WTC11 (cell line): Measurements from ENCODE around the gene ABHD3. TPM values are rescaled to one million over a fixed set of nuclear protein-coding genes. Genes with fewer than 3 reads are reported as not detected.

Experiments
- FOXJ3 ChIP-seq: sonication (generic); formaldehyde crosslinking; IDR thresholded peaks from 2 replicates; pipeline ENCODE4 v1.9.0; 2021; ENCODE audit warnings: missing genetic modification reagents, mild to moderate bottlenecking, borderline replicate concordance
- FOXP1 ChIP-seq: sonication (generic); formaldehyde crosslinking; IDR thresholded peaks from 2 replicates; pipeline ENCODE4 v1.8.0; 2022; ENCODE audit warnings: missing genetic modification reagents, mild to moderate bottlenecking, moderate library complexity, borderline replicate concordance
- GTF2I ChIP-seq: fragments of 250-450 bp; sonication (Bioruptor Pico); conservative IDR thresholded peaks from 2 replicates; pipeline ENCODE4 v1.4.0; 2021; ENCODE audit warnings: mild to moderate bottlenecking
- JUN ChIP-seq: sonication (generic); formaldehyde crosslinking; IDR thresholded peaks from 2 replicates; pipeline ENCODE4 v1.8.0; 2023; ENCODE audit warnings: mild to moderate bottlenecking, missing genetic modification reagents
- MXD4 ChIP-seq: fragments of 250-450 bp; sonication (Bioruptor Pico); IDR thresholded peaks from 2 replicates; pipeline ENCODE4 v1.8.0; 2021; ENCODE audit warnings: mild to moderate bottlenecking, moderate library complexity, borderline replicate concordance
- NFATC4 ChIP-seq: fragments of 250-450 bp; sonication (Bioruptor Pico); IDR thresholded peaks from 2 replicates; pipeline ENCODE4 v1.9.0; 2021; ENCODE audit warnings: mild to moderate bottlenecking
- NFE2L1 ChIP-seq: sonication (generic); formaldehyde crosslinking; IDR thresholded peaks from 2 replicates; pipeline ENCODE4 v1.8.1; 2023; ENCODE audit warnings: missing genetic modification reagents
- NR1H2 ChIP-seq: sonication (generic); formaldehyde crosslinking; IDR thresholded peaks from 2 replicates; pipeline ENCODE4 v1.9.0; 2021; ENCODE audit warnings: mild to moderate bottlenecking, moderate library complexity, missing genetic modification reagents
- SMAD3 ChIP-seq: sonication (generic); formaldehyde crosslinking; IDR thresholded peaks from 2 replicates; pipeline ENCODE4 v1.8.0; 2022; ENCODE audit warnings: missing genetic modification reagents, mild to moderate bottlenecking, borderline replicate concordance
- SMAD4 ChIP-seq: sonication (generic); formaldehyde crosslinking; IDR thresholded peaks from 2 replicates; pipeline ENCODE4 v1.8.0; 2022; ENCODE audit warnings: mild to moderate bottlenecking, missing genetic modification reagents
- TEAD1 ChIP-seq: sonication (generic); formaldehyde crosslinking; IDR thresholded peaks from 2 replicates; pipeline ENCODE4 v1.8.0; 2022; ENCODE audit warnings: mild to moderate bottlenecking, missing genetic modification reagents
- TEAD4 ChIP-seq: sonication (generic); formaldehyde crosslinking; IDR thresholded peaks from 2 replicates; pipeline ENCODE4 v1.8.0; 2022; ENCODE audit warnings: mild to moderate bottlenecking, missing genetic modification reagents
- ZNF138 ChIP-seq: sonication (generic); formaldehyde crosslinking; conservative IDR thresholded peaks from 2 replicates; pipeline ENCODE4 v1.8.1; 2022; ENCODE audit warnings: mild to moderate bottlenecking, moderate library complexity, missing genetic modification reagents
- ZNF396 ChIP-seq: fragments of 250-450 bp; sonication (Bioruptor Pico); IDR thresholded peaks from 2 replicates; pipeline ENCODE4 v1.8.0; 2021; ENCODE audit warnings: mild to moderate bottlenecking, moderate library complexity, borderline replicate concordance
- total RNA-seq: library from RNA; stranded (reverse); gene quantifications from 3 replicates; pipeline ENCODE4 v1.2.3, GENCODE V29; 2021
- TF ChIP-seq, protein P1 (sequence below): sonication (generic); formaldehyde crosslinking; IDR thresholded peaks from 2 replicates; pipeline ENCODE4 v1.8.1; 2022; ENCODE audit warnings: mild to moderate bottlenecking, moderate library complexity, missing genetic modification reagents
- TF ChIP-seq, protein P2 (sequence below): fragments of 200-600 bp; IDR thresholded peaks from 2 replicates; pipeline ENCODE4 v1.8.0; 2022; ENCODE audit warnings: antibody characterized with exemption
- TF ChIP-seq, protein P3 (sequence below): sonication (generic); formaldehyde crosslinking; IDR thresholded peaks from 2 replicates; pipeline ENCODE4 v1.8.0; 2022; ENCODE audit warnings: missing genetic modification reagents
- TF ChIP-seq, protein P4 (sequence below): sonication (generic); formaldehyde crosslinking; IDR thresholded peaks from 2 replicates; pipeline ENCODE4 v1.8.1; 2022; ENCODE audit warnings: low read depth, mild to moderate bottlenecking, moderate library complexity, missing genetic modification reagents, borderline replicate concordance
- TF ChIP-seq, protein P5 (sequence below): fragments of 250-450 bp; sonication (Bioruptor Pico); IDR thresholded peaks from 2 replicates; pipeline ENCODE4 v1.8.0; 2021; ENCODE audit warnings: mild to moderate bottlenecking
- TF ChIP-seq, protein P6 (sequence below): sonication (generic); formaldehyde crosslinking; IDR thresholded peaks from 2 replicates; pipeline ENCODE4 v1.8.1; 2023; ENCODE audit warnings: mild to moderate bottlenecking, missing genetic modification reagents, moderate library complexity
- TF ChIP-seq, protein P7 (sequence below): fragments of 250-450 bp; sonication (Bioruptor Pico); IDR thresholded peaks from 2 replicates; pipeline ENCODE4 v1.9.0; 2021; ENCODE audit warnings: moderate library complexity, mild to moderate bottlenecking, inconsistent platforms, borderline replicate concordance
- TF ChIP-seq, protein P8 (sequence below): sonication (generic); formaldehyde crosslinking; IDR thresholded peaks from 2 replicates; pipeline ENCODE4 v1.8.1; 2023; ENCODE audit warnings: mild to moderate bottlenecking, missing genetic modification reagents
- TF ChIP-seq, protein P9 (sequence below): sonication (generic); formaldehyde crosslinking; IDR thresholded peaks from 2 replicates; pipeline ENCODE4 v1.8.0; 2022; ENCODE audit warnings: mild to moderate bottlenecking, missing genetic modification reagents
- TF ChIP-seq, protein P10 (sequence below): fragments of 250-450 bp; sonication (Bioruptor Pico); IDR thresholded peaks from 2 replicates; pipeline ENCODE4 v1.9.0; 2021; ENCODE audit warnings: mild to moderate bottlenecking

Gene ABHD3
- total RNA-seq, 1 experiment from 2014 or later: 11.1 TPM

DNA sequence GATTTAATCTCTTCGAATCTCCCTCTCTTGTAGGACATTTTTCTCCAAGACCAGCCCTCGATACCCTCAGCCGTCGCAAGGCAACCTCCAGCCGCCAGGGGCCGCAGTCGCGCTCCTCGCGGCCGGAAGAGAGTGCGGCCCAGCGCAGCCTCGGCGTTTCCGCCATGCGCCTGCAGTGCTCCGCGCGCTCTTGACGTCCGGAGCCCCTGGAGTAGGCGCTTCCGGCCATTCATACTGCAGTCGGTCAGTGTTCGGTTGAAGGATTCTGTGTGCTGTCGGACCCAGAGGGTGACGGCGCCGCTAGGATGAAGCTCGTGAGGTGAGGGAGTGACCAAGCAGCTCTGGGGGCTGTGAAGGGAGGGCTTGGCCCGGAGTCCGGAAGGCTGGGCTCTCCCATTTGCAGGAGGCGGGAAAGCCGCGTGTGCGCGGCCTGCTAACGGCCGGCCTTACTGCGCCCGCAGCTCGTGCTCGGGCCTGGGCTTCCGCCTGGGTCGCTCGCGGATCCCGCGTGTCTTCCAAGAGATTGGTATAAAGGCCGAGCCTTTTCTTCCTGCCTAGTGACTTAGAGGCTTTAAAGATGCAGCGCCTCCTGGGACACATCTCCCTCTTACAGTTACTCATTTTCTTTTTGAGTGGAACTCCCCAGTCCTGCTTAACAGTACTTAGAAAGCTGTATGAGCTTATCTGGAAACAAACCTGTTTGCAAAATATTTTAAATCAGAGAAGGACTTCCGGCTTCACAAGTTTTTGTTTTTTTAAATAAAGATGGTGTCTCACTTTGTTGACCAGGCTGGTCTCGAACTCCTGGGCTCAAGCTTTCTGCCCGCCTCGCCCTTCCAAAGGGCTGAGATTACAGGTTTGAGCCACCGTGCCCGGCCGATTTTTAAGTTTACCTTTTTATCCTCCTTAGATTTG is 92.2 kb downstream of the ABHD3 start, which contains the start of gene SNRPD1 (continued):
- TF ChIP-seq, protein P1, sequence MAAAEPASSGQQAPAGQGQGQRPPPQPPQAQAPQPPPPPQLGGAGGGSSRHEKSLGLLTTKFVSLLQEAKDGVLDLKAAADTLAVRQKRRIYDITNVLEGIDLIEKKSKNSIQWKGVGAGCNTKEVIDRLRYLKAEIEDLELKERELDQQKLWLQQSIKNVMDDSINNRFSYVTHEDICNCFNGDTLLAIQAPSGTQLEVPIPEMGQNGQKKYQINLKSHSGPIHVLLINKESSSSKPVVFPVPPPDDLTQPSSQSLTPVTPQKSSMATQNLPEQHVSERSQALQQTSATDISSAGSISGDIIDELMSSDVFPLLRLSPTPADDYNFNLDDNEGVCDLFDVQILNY (CRISPR knock-in tag): peak; percentile 93
- no peak for TF ChIP-seq ZNF396 (CRISPR knock-in tag)
- TF ChIP-seq, protein P2, sequence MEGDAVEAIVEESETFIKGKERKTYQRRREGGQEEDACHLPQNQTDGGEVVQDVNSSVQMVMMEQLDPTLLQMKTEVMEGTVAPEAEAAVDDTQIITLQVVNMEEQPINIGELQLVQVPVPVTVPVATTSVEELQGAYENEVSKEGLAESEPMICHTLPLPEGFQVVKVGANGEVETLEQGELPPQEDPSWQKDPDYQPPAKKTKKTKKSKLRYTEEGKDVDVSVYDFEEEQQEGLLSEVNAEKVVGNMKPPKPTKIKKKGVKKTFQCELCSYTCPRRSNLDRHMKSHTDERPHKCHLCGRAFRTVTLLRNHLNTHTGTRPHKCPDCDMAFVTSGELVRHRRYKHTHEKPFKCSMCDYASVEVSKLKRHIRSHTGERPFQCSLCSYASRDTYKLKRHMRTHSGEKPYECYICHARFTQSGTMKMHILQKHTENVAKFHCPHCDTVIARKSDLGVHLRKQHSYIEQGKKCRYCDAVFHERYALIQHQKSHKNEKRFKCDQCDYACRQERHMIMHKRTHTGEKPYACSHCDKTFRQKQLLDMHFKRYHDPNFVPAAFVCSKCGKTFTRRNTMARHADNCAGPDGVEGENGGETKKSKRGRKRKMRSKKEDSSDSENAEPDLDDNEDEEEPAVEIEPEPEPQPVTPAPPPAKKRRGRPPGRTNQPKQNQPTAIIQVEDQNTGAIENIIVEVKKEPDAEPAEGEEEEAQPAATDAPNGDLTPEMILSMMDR: peak; percentile 79
- TF ChIP-seq MXD4: no peak
- peak; percentile 56; the same call in 1 of the 2 replicates for TF ChIP-seq JUN
- TF ChIP-seq, protein P3, sequence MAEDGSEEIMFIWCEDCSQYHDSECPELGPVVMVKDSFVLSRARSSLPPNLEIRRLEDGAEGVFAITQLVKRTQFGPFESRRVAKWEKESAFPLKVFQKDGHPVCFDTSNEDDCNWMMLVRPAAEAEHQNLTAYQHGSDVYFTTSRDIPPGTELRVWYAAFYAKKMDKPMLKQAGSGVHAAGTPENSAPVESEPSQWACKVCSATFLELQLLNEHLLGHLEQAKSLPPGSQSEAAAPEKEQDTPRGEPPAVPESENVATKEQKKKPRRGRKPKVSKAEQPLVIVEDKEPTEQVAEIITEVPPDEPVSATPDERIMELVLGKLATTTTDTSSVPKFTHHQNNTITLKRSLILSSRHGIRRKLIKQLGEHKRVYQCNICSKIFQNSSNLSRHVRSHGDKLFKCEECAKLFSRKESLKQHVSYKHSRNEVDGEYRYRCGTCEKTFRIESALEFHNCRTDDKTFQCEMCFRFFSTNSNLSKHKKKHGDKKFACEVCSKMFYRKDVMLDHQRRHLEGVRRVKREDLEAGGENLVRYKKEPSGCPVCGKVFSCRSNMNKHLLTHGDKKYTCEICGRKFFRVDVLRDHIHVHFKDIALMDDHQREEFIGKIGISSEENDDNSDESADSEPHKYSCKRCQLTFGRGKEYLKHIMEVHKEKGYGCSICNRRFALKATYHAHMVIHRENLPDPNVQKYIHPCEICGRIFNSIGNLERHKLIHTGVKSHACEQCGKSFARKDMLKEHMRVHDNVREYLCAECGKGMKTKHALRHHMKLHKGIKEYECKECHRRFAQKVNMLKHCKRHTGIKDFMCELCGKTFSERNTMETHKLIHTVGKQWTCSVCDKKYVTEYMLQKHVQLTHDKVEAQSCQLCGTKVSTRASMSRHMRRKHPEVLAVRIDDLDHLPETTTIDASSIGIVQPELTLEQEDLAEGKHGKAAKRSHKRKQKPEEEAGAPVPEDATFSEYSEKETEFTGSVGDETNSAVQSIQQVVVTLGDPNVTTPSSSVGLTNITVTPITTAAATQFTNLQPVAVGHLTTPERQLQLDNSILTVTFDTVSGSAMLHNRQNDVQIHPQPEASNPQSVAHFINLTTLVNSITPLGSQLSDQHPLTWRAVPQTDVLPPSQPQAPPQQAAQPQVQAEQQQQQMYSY (CRISPR knock-in tag): 0 out of 2 replicates have a peak, but pooled peaks have one; percentile 11
- TF ChIP-seq SMAD4: peak; percentile 86
- peak; percentile 87 for TF ChIP-seq FOXP1 (CRISPR knock-in tag)
- TF ChIP-seq, protein P4, sequence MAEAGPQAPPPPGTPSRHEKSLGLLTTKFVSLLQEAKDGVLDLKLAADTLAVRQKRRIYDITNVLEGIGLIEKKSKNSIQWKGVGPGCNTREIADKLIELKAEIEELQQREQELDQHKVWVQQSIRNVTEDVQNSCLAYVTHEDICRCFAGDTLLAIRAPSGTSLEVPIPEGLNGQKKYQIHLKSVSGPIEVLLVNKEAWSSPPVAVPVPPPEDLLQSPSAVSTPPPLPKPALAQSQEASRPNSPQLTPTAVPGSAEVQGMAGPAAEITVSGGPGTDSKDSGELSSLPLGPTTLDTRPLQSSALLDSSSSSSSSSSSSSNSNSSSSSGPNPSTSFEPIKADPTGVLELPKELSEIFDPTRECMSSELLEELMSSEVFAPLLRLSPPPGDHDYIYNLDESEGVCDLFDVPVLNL: no peak; the same call in 1 of the 2 replicates
- TF ChIP-seq NFE2L1 (CRISPR knock-in tag): peak; percentile 43; the same call in 1 of the 2 replicates
- TF ChIP-seq, protein P5, sequence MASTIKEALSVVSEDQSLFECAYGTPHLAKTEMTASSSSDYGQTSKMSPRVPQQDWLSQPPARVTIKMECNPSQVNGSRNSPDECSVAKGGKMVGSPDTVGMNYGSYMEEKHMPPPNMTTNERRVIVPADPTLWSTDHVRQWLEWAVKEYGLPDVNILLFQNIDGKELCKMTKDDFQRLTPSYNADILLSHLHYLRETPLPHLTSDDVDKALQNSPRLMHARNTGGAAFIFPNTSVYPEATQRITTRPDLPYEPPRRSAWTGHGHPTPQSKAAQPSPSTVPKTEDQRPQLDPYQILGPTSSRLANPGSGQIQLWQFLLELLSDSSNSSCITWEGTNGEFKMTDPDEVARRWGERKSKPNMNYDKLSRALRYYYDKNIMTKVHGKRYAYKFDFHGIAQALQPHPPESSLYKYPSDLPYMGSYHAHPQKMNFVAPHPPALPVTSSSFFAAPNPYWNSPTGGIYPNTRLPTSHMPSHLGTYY (CRISPR knock-in tag): no peak; the same call in 1 of the 2 replicates
- TF ChIP-seq TEAD1 (CRISPR knock-in tag): peak; percentile 94
- TF ChIP-seq, protein P6, sequence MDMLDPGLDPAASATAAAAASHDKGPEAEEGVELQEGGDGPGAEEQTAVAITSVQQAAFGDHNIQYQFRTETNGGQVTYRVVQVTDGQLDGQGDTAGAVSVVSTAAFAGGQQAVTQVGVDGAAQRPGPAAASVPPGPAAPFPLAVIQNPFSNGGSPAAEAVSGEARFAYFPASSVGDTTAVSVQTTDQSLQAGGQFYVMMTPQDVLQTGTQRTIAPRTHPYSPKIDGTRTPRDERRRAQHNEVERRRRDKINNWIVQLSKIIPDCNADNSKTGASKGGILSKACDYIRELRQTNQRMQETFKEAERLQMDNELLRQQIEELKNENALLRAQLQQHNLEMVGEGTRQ (CRISPR knock-in tag): no peak
- TF ChIP-seq, protein P7, sequence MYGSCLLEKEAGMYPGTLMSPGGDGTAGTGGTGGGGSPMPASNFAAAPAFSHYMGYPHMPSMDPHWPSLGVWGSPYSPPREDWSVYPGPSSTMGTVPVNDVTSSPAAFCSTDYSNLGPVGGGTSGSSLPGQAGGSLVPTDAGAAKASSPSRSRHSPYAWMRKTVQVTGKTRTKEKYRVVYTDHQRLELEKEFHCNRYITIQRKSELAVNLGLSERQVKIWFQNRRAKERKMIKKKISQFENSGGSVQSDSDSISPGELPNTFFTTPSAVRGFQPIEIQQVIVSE (CRISPR knock-in tag): no peak
- TF ChIP-seq, protein P8, sequence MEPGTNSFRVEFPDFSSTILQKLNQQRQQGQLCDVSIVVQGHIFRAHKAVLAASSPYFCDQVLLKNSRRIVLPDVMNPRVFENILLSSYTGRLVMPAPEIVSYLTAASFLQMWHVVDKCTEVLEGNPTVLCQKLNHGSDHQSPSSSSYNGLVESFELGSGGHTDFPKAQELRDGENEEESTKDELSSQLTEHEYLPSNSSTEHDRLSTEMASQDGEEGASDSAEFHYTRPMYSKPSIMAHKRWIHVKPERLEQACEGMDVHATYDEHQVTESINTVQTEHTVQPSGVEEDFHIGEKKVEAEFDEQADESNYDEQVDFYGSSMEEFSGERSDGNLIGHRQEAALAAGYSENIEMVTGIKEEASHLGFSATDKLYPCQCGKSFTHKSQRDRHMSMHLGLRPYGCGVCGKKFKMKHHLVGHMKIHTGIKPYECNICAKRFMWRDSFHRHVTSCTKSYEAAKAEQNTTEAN (CRISPR knock-in tag): peak; percentile 56; the same call in 1 of the 2 replicates
- no peak for TF ChIP-seq FOXJ3 (CRISPR knock-in tag)
- TF ChIP-seq, protein P9, sequence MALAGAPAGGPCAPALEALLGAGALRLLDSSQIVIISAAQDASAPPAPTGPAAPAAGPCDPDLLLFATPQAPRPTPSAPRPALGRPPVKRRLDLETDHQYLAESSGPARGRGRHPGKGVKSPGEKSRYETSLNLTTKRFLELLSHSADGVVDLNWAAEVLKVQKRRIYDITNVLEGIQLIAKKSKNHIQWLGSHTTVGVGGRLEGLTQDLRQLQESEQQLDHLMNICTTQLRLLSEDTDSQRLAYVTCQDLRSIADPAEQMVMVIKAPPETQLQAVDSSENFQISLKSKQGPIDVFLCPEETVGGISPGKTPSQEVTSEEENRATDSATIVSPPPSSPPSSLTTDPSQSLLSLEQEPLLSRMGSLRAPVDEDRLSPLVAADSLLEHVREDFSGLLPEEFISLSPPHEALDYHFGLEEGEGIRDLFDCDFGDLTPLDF (CRISPR knock-in tag): 0 out of 2 replicates have a peak, but pooled peaks have one; percentile 37
- 0 out of 2 replicates have a peak, but pooled peaks have one; percentile 70 for TF ChIP-seq SMAD3
- TF ChIP-seq, protein P10, sequence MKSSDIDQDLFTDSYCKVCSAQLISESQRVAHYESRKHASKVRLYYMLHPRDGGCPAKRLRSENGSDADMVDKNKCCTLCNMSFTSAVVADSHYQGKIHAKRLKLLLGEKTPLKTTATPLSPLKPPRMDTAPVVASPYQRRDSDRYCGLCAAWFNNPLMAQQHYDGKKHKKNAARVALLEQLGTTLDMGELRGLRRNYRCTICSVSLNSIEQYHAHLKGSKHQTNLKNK (CRISPR knock-in tag): no peak
- TF ChIP-seq NFATC4 (CRISPR knock-in tag): no peak
- TF ChIP-seq TEAD4: peak; percentile 80
- no peak for TF ChIP-seq GTF2I (CRISPR knock-in tag)
- TF ChIP-seq NR1H2 (CRISPR knock-in tag): no peak
- no peak for TF ChIP-seq ZNF138 (CRISPR knock-in tag)
